CD4-positive, alpha-beta T cell treated with Interleukin-1 beta for 1 hour (primary cell): ENCODE results near the gene KLHL22.
"Not testable (repeated sequence)": the region's sequence is repeated elsewhere in the genome, so short reads cannot be mapped to it uniquely, and the experiment has no call there.

Source experiments
- DNase-seq, 2 donors: peaks; one replicate each; pipeline ENCODE4 v3.0.0-alpha.2; 2020 to 2022

The KLHL22 gene

DNA sequence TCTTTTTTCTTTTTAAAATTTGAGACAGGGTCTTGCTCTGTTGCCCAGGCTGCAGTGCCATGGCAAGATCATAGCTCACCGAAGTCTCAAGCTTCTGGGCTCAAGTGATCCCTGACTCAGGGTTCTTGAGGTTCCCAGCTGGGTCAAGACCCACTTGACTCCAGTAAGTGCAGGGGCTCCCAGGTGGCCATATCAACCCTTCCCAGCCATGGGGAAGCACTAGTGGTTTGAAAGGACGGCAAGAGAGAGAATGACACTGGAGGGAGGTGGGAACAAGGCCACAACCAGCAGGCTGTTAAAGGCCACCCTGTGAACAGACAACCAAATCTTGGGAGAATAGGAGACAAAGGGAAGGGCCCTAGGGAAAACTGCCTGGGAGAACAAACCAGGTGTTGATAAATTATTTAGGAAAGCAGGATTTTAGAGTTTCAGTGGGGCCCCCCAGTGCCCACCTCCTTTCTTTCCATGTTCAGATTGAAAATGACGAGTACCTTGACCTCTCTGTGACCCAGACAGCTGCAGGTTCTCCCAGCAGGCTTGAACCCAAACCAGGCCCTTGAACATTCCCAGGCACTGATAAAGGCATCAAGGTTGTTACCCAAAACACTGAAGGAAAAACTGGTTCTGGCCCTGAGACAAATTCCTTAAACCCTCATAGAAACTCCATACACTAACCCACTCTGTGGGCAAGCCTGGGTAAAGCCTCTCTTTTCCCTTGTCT is 28.8 kb downstream of the KLHL22 start:
- DNase-seq, result no peak

DNA sequence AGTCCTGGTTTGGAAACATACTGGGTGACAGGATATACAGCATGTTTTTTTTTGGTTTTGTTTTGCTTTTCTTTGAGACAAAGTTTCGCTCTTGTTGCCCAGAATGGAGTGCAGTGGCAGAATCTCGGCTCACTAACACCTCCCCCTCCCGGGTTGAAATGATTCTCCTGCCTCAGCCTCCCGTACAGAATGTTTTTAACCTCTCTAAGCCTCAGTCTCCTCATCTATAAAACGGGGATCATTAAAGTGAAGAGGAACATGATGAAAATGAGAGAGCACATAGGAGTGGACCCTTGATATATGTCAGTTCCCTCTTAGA is 29.9 kb downstream of the KLHL22 start:
- no peak for DNase-seq

DNA sequence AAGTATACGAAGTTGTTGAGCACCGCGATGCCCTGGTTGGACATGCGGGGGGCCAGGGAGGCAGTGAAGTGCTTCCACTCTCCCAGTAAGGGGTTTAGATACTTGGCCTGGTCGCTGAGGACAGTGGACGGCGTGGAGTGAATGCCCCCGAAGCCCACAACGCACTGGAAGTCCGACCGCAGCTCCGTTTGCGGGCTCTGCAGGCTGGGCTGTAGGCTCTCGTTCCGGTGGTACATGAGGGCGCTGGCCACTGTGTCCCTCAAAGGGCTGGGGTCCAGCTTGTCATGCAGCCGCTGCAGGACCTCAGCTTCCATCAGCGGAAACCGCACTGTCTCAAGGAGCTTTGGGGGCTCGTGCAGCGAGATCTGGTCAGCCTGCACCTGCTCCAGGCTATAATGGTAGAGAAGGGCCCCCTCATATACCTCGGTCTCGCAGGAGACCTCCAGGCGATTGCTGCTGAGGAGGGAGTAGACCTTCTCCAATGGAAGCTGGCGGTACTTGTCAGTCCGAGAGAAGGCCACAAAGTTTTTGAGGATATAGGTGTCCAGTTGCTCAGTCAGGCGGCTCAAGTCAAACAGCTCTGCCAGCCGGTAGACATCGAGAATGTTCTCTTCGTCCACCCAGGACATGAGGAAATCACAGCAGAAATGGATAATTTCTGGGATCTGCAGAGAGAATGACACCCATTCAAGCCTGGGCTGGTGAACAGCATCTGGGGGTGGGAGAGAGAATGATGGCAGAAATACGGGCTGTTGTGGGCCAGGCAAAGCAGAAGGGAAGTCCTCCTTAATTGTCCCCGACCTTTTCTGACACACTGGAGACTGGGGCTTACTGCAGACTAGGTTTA is 30.5 kb downstream of the KLHL22 start:
- DNase-seq, result no peak

DNA sequence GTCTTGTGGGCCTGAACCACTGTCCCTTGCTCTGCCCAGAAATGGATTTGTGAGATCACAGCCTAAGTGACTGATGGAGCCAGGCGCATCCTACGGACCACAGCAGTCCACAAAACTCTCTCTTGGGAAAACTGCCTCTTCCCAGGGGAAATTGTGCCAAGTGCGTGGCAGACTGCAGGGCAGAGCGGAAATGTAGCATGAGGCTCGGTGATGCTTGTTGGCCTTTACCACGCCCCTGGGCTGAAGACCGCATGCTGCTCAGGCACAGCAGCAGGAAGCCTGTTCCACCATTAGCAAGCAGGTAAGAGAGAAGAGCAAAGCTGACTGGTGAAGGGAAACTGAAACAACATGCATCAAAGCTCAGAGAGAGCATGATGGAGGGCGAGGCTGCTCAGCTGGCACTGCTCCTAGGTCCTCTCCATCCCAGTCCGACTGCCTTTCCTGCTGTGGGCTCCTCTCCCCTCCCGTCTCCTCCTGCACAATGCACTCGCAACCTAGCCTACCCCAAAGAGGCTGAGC is 31.4 kb downstream of the KLHL22 start:
- DNase-seq, result peak; percentile 74 to 77

DNA sequence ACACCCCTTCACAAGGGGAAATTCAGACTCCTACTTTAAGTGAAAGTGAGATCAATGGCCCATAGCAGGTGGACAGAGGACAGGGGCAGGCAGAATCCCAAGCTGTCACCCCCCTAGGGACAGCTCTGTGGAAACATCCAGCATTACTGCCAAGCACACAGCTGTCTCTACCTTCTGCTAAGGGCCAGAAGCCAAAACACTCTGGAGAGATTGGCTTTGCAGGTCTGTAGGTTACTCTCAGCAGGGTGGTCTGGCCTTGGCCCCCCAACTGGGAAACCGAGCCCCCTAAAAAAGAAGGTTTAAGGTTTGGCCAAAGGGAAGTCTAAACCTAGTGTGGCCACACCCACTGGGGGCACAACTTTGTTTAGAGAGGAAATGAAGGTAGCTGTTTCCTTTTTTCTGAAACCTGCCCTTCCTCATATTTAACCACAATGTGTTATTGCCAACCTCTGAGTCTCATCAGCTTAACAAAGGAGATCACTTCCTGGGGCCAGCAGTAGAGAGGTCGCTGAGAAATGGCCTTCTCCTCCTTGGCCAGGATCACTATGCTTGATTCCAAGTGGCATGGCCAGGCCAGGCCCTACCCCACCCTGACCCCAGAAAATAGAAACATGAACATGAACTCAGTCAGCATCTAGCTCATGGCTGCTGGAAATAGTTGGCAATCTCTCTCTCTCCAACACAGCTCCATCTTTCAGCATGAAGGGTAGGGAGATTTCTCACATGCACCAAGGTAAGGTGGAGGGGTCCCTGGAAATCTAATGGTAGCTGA is 32.1 kb downstream of the KLHL22 start:
- DNase-seq, result peak; percentile 47 to 62

DNA sequence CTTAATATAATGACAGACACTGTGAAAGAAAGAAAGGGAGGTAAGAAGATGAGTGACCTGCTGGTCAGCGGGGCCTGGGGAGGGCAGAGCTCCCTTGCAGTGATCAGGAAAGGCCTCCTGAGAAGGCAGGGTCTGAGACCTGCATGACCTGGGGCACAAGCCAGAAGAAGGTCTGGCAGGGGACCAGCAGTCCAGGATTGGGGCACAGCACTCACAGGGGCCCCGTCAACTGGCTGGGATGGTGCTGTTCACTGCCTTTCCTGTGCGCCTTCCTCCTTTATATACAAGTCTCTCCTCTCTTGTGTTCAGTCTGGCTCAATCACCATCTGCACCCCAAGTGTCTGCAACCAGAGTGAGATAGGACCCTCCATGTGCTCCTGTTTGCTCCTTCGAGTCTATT is 35.7 kb downstream of the KLHL22 start:
- DNase-seq, result no peak

DNA sequence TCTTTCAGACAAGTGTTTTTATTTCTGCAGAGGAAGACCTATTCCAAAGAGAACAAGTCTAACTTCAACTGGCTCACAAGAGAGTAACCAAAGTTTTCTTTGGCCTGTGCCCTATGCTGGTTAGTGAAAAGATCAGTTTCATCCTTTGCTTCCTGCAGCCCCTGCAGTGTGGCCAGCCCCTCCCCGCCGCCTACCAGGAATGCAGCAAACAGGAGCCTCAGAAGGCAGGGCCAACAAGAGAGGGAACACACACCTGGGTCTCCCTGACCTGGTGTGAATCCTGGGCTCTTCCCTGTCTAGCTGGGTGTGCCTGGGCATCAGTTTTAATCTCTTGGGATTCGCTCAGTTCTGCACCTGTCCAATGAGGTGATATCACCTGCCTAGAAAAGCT is 36.4 kb downstream of the KLHL22 start:
- DNase-seq, result no peak

DNA sequence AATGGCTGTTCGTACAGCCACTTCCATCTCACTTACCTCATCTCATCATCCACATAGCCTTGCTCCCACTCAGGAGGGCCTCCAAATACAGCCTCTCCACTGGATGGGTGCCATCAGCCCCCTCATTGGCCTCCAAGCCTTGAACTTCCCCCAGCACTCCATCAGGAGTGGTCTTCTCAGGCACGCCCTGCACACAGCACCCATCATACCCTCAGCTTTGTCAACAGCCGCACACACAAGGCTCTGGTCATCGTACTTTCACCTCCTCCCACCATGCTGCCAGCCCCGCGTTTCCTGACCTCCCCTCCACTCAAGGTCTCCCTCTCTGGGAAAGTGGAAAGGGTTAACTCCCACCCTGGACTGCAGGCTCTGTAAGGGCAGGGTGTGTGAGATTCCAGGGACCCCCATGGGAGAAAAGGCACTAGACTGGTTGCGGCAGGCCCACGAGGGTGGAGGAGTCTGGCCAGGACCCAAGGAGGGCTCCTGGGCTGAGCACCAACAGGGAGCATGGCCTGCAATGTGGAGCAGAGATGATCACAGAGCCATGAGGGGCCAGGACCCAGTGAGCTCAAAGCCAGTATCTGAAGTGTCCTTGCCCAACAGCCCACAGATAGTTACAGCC is 37.0 kb downstream of the KLHL22 start:
- DNase-seq, result no peak

DNA sequence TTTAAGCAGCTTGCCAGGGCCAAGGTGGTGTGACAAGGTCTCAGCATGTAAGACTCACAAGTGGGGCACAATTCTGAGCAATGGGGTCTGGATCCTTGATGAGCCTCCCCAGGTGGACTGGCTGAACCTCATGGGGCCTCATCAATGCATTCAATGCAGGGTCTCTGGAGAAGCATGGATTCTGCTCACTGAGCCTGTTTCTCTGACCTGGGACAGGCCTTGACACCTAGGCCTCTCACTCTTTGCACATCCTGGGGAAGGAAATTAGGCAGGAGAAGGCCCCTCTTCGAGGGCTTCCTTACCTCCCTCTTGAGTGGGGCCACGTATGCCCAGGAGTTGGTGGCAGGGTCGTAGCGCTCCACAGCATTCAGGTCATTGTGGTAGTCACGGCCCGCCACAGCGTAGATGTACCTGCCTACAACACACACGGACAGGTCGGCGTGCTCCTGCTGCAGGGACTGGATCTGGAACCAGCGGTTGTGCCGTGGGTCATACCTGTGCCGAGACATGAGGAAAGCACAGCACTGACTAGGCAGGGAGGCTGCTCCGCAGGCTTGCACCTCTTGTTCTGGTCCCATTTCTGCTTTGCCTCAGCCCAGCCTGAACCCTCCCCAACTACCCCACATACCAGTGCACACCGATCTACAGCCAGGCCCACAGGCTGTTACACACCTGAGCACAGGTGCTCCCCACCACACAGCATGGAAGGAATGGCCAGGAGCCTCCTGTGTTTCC is 37.9 kb downstream of the KLHL22 start:
- no peak for DNase-seq

DNA sequence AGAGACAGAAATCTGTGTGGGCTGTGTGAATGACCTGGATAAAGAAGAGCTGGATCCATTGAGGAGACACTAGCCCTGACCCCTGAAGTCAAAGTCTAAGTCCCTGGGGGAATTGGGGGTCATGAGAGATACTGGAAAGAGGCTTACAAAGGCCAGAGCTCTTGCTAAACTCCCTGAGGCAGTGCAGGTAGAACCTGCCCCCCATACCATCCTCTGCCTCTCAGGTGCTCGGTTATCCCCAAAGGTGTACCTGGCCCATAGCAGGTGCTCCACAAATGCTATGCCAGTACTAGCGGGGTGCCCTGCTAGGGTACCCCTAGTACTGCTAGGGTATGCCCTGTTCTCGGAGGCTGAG is 38.9 kb downstream of the KLHL22 start:
- DNase-seq, result no peak

DNA sequence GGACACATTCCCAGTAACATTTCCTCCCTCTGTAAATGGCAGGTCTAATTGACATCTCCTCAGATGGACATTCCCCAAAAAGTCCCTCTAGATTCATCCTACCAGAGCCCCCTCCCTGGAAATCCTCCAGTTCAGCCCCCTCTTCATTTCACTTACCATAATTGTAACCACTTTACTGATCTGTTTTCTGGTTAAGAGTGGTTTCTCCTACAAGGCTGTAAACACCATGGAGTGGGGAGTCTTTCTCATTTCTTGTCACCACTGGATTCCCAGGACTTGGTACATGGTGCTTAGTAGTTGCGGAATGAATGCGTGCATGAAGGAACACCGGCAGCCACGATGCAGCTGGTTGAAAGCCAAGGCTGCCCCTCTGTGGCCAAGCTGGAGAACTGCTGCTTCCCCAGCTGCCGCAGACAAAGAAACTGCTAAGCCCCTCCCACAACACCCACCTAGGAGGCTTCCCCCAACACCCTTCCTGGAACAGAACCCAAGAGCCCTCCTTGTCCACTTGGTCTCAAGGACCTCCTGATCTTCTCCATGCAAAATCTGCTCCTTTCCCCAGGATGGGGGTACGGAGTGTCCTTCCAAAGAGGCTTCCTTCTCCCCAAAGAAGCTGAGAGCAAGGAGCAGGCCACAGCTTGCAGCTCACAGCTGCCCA is 39.4 kb downstream of the KLHL22 start:
- DNase-seq, result peak; percentile 81 to 82

DNA sequence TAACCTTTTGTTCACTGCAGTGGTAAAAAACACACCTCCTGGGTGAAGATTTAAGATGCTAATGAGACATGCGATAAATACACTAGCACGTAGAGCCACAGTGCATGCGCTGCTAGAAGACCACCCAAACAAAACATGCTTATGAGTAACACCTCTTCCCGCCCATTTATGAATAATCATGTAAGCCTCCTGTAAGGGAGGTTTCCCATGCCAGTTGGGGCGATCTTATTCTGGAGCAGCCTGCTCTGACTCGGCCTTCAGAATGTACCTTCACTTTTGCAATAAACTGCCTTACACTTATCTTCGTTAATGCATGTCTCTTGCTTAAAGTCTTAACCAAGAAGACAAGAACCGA is 39.9 kb downstream of the KLHL22 start:
- DNase-seq, result no peak

DNA sequence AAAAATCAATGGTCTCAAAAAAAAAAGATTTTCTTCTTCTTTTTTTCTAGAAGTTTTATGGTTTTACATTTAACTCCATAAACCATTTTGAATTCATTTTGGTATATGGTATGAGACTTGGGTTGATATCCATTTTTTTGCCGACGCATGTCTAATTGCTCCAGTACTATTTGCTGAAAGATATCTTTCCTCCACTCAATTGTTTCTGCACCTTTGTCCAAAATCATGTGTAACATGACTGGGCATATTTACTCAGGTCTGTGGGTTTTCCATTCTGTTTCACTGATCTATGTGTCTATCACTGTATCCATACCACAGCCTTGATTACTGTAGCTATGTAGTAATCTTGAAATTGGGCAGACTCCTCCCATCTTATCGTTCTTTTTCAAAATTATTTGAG is 42.4 kb downstream of the KLHL22 start:
- DNase-seq, result no peak

DNA sequence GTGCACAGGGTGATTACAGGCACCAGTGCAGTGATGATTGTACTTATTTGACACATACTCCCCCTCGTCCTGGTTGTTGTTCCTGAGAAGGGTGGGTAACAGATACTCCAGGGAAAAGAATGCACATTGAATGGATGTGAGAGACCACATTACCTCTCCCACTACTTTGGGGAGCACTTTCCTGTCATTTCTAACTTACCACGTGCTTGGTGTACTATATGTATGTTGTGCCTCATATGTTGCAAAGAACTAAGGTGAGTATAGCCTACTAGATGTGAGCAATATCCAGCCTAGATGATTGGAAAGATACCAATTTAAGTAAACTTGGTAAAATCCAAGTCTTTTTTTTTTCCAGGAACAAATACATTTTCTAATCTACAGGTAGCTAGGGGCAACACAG is 43.7 kb downstream of the KLHL22 start:
- no peak for DNase-seq

DNA sequence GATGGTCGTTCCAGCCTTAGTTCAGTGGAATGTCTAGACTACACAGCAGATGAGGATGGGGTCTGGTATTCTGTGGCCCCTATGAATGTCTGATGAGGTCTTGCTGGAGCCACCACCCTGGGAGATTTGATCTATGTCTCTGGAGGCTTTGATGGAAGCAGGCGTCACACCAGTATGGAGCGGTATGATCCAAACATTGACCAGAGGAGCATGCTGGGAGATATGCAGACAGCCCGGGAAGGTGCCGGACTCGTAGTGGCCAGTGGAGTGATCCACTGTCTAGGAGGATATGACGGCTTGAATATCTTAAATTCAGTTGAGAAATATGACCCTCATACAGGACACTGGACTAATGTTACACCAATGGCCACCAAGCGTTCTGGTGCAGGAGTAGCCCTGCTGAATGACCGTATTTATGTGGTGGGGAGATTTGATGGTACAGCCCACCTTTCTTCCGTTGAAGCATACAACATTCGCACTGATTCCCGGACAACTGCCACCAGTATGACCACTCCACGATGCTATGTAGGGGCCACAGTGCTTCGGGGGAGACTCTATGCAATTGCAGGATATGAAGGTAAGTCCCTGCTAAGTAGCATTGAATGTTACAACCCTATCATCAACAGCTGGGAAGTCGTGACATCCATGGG is 44.3 kb downstream of the KLHL22 start:
- not testable (repeated sequence) for DNase-seq

DNA sequence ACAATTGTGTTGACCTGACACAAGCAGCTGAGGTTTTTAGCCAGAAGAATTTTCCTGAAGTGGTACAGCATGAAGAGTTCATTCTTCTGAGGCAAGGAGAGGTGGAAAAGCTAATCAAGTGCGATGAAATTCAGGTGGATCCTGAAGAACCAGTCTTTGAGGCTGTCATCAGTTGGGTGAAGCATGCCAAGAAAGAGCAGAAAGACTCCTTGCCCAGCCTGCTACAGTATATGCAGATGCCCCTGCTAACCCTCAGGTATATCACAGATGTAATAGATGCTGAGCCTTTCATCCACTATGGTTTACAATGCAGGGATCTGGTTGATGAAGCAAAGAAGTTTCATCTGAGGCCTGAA is 45.1 kb downstream of the KLHL22 start:
- no peak for DNase-seq

DNA sequence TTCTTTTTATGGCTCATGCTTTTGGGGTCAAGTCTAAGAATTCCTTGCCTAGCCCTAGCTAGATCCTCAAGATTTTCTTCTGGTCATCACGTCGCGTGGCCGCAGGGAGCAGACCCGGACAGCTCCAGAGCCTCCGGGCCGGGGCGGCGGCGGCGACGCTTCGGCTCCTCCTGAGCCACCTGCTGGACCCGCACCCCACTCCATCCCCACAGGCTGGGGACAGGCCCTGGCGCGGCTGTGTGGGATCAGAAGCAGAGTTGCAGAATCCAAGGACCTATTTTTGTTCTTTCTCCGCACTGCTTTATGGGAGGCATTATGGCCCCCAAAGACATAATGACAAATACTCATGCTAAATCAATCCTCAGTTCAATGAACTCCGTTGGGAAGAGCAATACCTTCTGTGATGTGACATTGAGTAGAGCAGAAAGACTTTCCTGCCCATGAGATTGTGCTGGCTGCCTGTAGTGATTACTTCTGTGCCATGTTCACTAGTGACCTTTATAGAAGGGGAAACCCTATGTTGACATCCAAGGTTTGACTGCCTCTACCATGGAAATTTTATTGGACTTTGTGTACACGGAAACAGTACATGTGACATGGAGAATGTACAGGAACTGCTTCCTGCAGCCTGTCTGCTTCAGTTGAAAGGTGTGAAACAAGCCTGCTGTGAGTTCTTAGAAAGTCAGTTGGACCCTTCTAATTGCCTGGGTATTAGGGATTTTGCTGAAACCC is 45.6 kb downstream of the KLHL22 start:
- DNase-seq, result no peak

DNA sequence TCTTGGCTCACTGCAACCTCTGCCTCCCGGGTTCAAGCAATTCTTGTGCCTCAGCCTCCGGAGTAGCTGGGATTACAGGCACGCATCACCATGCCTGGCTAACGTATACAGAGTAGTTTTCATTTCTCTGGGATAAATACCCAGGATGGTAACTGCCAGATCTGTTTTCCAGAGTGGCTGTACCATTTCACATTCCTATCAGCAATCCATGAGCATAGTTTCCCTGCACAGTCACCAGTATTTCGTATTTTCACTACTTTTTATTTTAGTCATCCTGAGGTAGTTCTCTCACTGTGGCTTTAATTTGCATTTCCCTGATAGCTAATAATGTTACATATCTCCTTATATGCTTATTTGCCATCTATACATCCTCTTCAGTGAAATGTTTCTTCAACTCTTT is 47.0 kb downstream of the KLHL22 start:
- DNase-seq, result no peak

DNA sequence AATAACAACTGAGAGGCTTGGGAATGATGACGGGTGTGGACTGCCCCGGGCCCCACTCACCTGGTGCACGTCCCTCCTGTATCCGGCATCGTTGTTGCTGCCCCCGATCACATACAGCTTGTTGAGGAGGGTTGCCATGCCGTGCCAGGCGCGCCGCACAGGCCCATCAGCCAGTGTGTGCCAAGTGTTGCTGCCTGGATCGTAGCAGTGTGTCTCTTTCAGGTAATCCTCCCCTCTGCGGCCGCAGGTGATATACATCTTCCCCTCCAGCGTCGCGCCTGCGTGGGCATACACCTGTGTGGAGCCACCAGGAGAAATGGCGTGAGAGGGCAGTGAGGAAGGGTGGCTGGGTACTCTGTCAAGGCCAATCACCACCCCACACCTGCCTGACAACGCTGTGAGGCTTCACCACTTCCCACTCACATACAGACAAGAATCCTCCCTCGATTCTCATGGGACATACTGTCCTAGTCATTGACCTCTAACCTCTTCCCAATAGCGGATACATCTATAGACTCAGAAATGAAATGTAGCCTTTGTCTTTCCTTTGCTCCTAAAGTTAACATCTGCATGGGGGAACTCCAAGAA is 49.1 kb downstream of the KLHL22 start:
- DNase-seq, result no peak

DNA sequence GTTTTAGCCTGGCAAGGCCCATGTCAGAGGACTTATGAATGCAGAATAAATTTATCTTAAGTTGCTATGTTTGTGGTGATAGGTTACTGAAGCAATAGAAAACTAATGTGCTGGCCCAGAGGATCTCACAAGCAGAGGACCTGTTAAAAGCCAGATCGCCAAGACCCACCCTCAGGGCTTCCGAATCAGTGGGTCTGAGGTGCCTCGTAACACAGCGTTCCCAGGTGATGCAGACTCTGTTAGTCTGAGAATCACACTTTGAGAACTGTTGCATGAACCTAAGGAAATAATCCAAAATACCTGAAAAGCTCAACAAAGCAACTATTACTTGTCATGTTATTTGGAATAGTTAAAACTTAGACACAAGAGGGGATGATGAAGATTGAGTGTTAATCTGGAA is 51.3 kb downstream of the KLHL22 start:
- no peak for DNase-seq
